Activated T-cell treated with anti-CD3 and anti-CD28 coated beads, Interleukin-2, amount 50 U/mL, for 1 hour (primary cell): ENCODE data around the gene KIF13A.
"Not testable (repeated sequence)": the region's sequence is repeated elsewhere in the genome, so short reads cannot be mapped to it uniquely, and the experiment has no call there.

Experiments
- DNase-seq: peaks from one replicate; pipeline ENCODE4 v3.0.0-alpha.2; 2020

Gene KIF13A

GRCh38 chr6:17987447-17987696 is at the start of gene KIF13A:
TSS of gene KIF13A (minus strand) at chr6:17987635. CDS start at chr6:17987463, 172 bp downstream.
- peak; percentile 19 for DNase-seq

DNA sequence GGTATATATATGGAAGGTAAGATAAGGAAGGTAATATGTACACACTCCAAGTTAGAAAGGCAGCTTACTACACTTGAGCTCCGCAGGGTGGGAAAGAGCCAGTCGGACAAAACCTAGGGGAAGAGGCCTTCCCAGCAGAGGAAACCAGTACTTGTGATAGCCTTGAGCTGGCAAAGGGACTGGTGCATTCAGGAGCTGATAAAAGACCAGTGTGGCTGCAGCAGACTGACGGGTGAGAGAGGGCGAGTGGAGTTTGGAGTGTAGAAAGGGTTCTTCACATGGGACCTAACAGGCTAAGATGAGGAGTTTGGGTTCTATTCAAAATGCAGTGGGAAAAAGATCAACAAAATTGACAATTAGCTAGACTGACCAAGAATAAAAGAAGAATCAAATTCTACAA is 49.3 kb upstream of the KIF13A start:
- no peak for DNase-seq

DNA sequence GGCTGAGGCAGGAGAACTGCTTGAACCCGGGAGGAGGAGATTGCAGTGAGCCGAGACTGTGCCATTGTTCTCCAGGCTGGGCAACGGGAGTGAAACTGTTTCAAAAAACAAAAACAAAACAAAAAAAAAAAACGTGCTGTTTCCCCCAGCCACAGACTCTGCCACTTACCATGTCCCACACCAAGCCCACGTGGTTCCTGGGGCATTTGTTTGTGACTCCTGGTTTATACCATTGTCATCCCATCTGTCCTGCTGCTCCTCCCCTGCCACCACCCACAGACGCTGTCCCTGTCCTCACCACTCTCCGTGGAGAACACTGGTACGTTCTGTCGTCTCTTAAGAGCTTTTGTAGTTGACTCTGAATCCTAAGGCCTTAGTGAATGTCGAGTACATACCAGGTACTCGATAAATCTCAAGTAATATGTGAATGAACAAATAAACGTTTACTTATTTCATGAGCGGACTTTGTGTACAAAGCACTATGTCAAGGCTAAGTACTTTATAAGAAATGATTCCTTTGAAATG is 48.0 kb upstream of the KIF13A start:
- DNase-seq, result no peak

GRCh38 chr6:18034798-18035202 is 47.4 kb upstream of the KIF13A start:
- DNase-seq, result no peak

- DNase-seq, result no peak
These were observed 44.3 kb upstream of the KIF13A start for GRCh38 chr6:18031680-18032256.

GRCh38 chr6:18031189-18031588 is 43.8 kb upstream of the KIF13A start:
- DNase-seq, result no peak

GRCh38 chr6:18028332-18028731 is 40.9 kb upstream of the KIF13A start:
- DNase-seq, result no peak

- no peak for DNase-seq
These were observed 38.2 kb upstream of the KIF13A start for GRCh38 chr6:18025596-18025995.

GRCh38 chr6:18024876-18025275 is 37.4 kb upstream of the KIF13A start:
- DNase-seq, result no peak

- DNase-seq, result no peak
These were observed 36.5 kb upstream of the KIF13A start for GRCh38 chr6:18023891-18024290.

DNA sequence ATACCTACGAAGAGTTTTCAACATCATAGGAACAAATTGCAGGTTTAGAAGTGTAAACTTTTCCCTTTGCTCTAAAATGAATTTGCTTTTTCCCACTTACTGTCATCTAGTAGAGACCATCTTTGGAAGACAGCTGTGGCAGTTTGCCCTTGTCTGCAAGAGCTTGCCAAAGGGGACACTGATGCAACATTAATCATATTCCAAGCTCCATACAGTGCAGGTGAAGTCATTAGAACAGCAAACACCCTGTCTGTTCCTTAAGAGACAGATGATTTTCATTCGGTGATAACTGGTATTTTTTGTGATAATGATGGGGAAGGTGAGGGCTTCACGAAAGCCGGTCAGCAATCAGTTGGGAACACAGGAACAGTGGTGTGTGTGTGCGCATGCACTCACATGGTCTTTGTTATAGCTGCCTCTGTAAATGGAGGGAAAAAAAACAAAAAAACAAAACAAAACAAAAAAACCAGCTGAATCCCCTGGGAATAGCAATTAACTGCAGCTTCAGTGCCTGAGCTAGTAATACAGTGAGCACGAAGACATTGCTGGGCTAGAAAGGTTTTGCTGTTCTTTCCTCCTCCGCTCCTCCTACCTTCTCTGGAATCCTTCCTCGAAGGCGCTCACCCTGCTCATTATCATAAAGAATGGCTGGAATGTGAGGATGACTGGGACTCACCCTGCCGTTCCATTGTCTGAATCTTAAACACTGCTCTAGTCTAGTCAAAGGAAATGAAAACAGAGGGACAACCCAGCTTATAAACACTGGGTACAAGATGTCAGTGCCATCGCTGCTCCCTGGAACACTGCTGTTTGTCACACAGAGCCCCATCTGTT is 35.2 kb upstream of the KIF13A start:
- no peak for DNase-seq

DNA sequence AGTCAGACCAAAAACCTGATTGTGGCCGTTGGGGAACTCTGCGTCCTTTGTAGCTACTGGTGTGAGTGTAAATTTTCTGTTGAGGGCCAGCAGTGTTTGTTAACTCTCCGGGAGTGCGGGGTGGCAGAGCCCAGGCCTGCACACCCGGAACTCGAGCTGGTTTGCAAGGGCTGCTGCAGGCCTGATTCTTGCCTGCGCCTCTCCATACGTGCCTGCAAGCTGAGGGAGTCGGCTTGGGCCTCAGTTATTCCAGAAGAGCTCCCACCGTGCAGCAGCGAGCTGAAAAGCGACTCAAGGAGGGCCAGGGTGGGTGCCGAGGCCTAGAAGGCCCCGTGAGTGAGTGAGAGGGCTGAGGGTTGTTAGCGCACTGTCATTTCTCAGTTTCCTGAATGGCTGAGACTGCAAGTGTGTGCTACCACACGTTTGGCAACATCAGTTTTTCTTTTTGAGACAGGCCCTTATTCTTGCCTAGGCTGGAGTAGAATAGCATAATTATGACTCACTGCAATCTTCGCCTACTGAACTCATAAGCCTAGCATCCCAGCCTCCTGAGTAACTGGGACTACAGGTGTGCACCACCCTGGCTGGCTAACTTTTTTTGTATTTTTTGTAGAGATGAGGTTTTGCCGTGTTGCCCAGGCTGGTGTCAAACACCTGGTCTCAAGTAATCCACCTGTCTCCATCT is 33.9 kb upstream of the KIF13A start:
- no peak for DNase-seq

DNA sequence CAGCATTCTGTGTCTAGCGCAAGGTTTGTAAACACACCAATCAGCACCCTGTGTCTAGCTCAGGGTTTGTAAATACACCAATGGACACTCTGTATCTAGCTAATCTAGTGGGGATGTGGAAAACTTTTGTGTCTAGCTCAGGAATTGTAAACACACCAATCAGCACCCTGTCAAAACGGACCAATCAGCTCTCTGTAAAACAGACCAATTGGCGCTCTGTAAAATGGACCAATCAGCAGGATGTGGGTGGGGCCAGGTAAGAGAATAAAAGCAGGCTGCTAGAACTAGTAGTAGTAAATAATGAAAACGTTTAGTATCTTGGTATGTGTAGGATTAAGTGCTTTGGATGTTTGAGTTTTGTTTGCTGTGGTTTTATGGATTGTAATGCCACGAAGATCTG is 33.1 kb upstream of the KIF13A start:
- not testable (repeated sequence) for DNase-seq

GRCh38 chr6:18019539-18020534 is 32.4 kb upstream of the KIF13A start:
- no peak for DNase-seq

GRCh38 chr6:18019133-18019532 is 31.7 kb upstream of the KIF13A start:
- DNase-seq, result not testable (repeated sequence)

- no peak for DNase-seq
These were observed 29.3 kb upstream of the KIF13A start for GRCh38 chr6:18016698-18017097.

GRCh38 chr6:18016133-18016532 is 28.7 kb upstream of the KIF13A start:
- DNase-seq, result no peak

DNA sequence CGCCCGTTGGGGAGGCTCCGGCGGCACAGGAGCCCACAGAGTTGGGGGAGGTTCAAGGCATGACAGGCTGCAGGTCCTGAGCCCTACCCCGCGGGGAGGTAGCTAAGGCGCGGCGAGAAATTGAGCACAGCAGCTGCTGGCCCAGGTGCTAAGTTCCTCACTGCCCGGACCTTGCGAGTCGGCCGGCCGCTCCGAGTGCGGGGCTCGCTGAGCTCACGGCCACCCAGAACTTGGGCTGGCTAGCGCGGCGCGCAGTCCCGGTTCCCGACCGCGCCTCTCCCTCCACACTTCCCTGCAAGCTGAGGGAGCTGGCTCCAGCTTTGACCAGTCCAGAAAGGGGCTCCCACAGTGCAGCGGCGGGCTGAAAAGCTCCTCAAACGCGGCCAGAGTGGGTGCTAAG is 23.9 kb upstream of the KIF13A start:
- no peak for DNase-seq

GRCh38 chr6:18010540-18010939 is 23.1 kb upstream of the KIF13A start:
- DNase-seq, result not testable (repeated sequence)

- no peak for DNase-seq
These were observed 17.0 kb upstream of the KIF13A start for GRCh38 chr6:18004256-18004985.

- DNase-seq, result no peak
These were observed 12.0 kb upstream of the KIF13A start for GRCh38 chr6:17999425-17999824.

GRCh38 chr6:17998442-17998841 is 11.0 kb upstream of the KIF13A start:
- no peak for DNase-seq
